ENCODE results near the gene MEGF6. TPM values are rescaled to one million over a fixed set of nuclear protein-coding genes. Genes with fewer than 3 reads are reported as not detected.
"Not testable (repeated sequence)": the region's sequence is repeated elsewhere in the genome, so short reads cannot be mapped to it uniquely, and the experiment has no call there.

Gene MEGF6
- total RNA-seq, 1 donor from 2014 or later: 33.3 TPM

DNA sequence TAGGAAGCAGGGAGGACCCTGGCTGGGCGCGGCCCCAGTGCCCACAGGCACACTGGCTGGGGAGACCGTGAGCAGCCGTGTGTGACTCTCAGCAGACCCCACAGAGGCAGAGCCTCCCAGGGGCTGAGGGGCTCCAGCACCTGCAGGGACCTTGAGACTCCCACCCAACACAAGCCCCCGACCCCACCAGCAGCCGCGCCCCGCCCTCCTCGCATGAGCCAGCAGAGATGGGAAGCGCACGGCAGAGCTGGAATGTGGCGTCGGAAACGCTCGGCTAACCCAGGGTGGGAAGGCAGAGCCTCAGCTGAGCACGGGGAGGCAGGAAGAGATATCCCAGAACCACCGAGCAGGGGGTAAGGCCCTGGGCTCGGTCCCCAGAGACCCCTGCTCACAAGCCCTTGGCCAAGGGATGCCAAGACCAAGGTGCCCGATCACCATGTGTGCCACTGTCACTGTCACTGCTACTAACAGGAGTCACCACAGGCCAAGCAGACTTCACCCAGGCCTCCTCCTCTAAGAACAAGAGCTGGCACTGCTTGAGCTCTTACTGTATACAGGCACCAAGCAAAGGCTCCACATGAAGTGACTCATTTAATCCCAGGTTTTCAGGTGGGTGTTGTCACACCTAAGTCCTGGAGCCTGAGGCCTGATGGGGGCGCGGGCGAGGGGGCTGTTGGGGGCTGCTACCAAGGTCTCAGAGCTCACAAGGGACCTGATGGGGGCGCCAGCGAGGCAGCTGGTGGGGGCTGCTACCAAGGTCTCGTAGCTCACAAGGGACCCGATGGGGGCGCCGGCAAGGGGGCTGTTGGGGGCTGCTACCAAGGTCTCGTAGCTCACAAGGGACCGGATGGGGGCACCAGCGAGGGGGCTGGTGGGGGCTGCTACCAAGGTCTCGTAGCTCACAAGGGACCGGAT, 20.1 kb downstream of the MEGF6 start:
- no peak for DNase-seq (ENCODE audit: low read depth)
- no peak overlapping the region for H3K4me3 ChIP-seq (ENCODE audit: low read depth, low read length)
- TF ChIP-seq CTCF (conservative IDR thresholded peaks at IDR 0.05; ENCODE audit: low read depth, low read length): no peak

DNA sequence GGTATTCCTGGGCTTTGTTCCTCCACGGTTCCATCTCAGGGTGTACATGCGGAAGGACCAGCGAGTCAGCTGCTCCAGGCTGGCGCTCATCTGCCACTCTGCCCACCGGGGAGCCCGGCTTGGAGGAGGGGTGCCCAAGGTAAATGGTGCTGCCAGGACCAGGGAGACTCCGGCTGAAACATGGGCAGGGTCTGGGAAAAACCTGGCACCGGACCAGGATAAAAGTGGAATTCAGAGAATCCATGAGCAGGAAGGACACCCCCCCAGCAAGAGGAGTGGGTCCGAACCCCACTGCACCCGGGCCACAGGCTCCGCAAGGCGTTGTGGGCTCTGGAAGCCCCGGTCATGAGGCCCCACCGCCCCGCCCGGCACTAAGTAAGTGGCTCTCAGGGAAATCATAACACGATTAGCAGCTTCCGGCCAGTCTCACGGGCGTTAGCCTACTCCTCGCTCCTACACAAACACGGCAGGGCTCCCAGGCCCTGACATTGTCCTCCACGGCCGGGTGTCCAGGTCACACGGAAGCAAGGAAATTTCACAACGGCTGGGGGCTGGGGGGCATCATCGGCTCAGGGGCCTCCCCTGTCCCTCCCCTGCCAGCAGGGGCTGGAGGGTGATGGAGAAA, 21.1 kb downstream of the MEGF6 start:
- no peak for TF ChIP-seq CTCF (conservative IDR thresholded peaks at IDR 0.05; ENCODE audit: low read depth, low read length)
- no peak overlapping the region for H3K4me3 ChIP-seq (ENCODE audit: low read depth, low read length)
- no peak for DNase-seq (ENCODE audit: low read depth)

DNA sequence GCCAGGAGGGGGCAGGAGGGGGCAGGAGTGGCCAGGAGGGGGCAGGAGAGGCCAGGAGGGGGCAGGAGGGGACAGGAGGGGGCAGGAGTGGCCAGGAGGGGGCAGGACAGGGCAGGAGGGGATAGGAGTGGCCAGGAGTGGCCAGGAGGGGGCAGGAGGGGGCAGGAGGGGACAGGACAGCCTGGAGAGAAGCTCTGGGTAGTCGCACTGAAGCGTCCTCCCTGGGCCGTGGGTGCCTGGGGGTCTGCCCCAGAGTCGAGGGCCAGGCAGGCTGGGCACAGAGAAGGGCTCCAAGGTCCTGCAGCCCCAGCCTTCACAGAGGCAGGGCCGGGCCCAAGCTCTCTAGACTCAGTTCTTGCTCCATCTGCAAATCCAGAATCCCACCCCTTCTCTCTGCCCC, 22.9 kb downstream of the MEGF6 start:
- no peak overlapping the region for H3K4me3 ChIP-seq (ENCODE audit: low read depth, low read length)
- no peak for DNase-seq (ENCODE audit: low read depth)
- no peak for TF ChIP-seq CTCF (conservative IDR thresholded peaks at IDR 0.05; ENCODE audit: low read depth, low read length)

DNA sequence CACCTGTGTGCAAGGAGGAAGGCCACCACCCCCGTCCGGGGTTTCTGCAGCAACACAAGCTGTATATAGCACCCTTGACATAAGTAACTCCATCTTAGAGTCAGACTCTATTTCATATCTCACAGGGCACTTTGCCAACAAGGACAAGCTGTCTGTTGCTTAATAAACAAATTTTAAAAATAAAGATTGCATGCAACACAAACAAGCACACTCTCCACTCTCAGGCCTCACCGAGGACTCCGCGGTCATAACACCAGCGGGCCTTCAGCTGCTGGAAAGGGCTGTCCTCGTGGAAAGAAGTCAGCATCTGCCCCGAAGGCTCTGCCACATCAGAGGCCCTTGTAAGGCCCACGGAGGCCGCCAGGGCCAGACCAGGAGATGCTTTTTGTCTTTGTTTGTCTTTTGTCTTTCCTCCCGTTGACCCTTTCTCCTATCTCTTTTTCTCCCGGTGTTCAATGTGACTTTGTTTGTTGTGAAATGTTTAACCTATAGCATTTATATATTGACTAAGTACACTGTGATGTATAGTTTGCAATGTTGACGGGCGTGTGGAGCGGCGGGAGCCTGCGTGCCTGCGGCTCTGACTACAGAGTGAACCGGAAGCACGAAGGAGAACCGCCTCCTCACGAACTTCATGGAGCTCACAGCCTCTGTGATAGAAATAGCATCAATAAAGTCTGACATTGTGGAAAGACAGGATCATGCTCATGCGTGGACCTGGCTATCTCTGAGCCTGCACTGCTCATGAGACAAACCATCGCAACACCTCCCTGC, 24.1 kb downstream of the MEGF6 start:
- TF ChIP-seq CTCF (conservative IDR thresholded peaks at IDR 0.05; ENCODE audit: low read depth, low read length): no peak
- no peak overlapping the region for H3K4me3 ChIP-seq (ENCODE audit: low read depth, low read length)
- DNase-seq (ENCODE audit: low read depth): no peak

DNA sequence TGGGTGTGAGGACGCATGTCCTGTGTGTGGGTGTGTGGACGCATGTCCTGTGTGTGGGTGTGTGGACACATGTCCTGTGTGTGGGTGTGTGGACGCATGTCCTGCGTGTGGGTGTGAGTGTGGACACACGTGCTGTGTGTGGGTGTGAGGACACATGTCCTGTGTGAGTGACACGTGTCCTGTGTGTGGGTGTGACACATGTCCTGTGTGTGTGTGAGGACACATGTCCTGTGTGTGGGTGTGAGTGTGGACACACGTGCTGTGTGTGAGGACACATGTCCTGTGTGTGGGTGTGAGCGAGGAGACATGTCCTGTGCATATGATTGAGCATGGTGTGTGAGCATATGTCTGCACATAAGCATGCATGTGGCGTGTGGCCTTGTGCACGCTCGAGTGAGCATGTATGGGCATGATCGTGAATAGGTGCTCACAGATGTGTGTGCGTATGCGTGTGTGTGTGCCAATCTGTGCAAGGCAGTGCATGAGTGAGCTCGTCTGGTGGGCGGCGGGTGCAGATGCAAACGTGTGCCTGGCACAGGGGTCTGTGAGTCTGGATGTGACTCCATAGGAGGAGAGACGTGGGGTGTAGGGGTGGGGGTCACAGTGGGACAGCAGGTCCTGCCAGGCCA, 25.3 kb downstream of the MEGF6 start:
- TF ChIP-seq CTCF (conservative IDR thresholded peaks at IDR 0.05; ENCODE audit: low read depth, low read length): no peak
- no peak for DNase-seq (ENCODE audit: low read depth)
- no peak overlapping the region for H3K4me3 ChIP-seq (ENCODE audit: low read depth, low read length)

DNA sequence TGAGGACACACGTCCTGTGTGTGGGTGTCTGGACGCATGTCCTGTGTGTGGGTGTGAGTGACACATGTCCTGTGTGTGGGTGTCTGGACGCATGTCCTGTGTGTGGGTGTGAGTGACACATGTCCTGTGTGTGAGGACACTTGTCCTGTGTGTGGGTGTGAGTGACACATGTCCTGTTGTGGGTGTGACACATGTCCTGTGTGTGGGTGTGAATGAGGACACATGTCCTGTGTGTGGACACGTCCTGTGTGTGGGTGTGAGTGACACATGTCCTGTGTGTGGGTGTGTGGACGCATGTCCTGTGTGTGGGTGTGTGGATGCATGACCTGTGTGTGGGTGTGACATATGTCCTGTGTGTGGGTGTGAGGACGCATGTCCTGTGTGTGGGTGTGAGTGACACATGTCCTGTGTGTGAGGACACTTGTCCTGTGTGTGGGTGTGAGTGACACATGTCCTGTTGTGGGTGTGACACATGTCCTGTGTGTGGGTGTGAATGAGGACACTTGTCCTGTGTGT, 25.9 kb downstream of the MEGF6 start:
- not testable (repeated sequence) for DNase-seq (ENCODE audit: low read depth); H3K4me3 ChIP-seq (ENCODE audit: low read depth, low read length)

Measured in epithelial cell of proximal tubule (primary cell).